Fibroblast of lung (primary cell): ENCODE results near the gene GLCCI1. TPM values are rescaled to one million over a fixed set of nuclear protein-coding genes. Genes with fewer than 3 reads are reported as not detected.

ENCODE experiments used
- DNase-seq, 2 donors: peaks; one replicate each; pipeline versions ENCODE4 v3.0.0 to v3.0.0-alpha.2; 2010; ENCODE audit warnings: low read depth in 2 of 2
- H2AFZ ChIP-seq: 2 replicates; pipeline ENCODE4 v1.5.1; 2012; ENCODE audit warnings: low read length, control low read depth, inconsistent platforms
- H3K27ac ChIP-seq: 2 replicates; pipeline ENCODE4 v1.5.1; 2011; ENCODE audit warnings: low read length, control low read depth; ENCODE audit not compliant: insufficient read depth
- H3K27me3 ChIP-seq: 2 replicates; pipeline ENCODE4 v1.5.1; 2011; ENCODE audit warnings: mild to moderate bottlenecking, low read length; ENCODE audit not compliant: control insufficient read depth, insufficient read depth
- H3K36me3 ChIP-seq: 2 replicates; pipeline ENCODE4 v1.5.1; 2011; ENCODE audit warnings: low read length; ENCODE audit not compliant: control insufficient read depth, insufficient read depth
- H3K4me1 ChIP-seq: 2 replicates; pipeline ENCODE4 v1.5.1; 2011; ENCODE audit warnings: low read length; ENCODE audit not compliant: control insufficient read depth, insufficient read depth; ENCODE audit errors: extremely low read depth
- H3K4me2 ChIP-seq: 2 replicates; pipeline ENCODE4 v1.5.1; 2011; ENCODE audit warnings: low read length, control low read depth; ENCODE audit not compliant: insufficient read depth; ENCODE audit errors: extremely low read depth
- H3K4me3 ChIP-seq, 4 experiments: fragments of 200-600 bp in 1 of 4; sonication (generic) in 1 of 4; replicated peaks in 1 of 4; 2 replicates each; pipeline ENCODE4 v1.5.1; 2011 to 2016; ENCODE audit warnings: low read length in 4 of 4, low read depth in 3 of 4, mild to moderate bottlenecking in 3 of 4, control low read depth in 2 of 4, inconsistent platforms in 1 of 4, mixed read lengths in 1 of 4; ENCODE audit not compliant: insufficient read depth in 1 of 4; ENCODE audit errors: control extremely low read depth in 1 of 4
- H3K79me2 ChIP-seq: 2 replicates; pipeline ENCODE4 v1.5.1; 2012; ENCODE audit warnings: mild to moderate bottlenecking, low read length, inconsistent platforms; ENCODE audit not compliant: control insufficient read depth, insufficient read depth
- H3K9ac ChIP-seq: 2 replicates; pipeline ENCODE4 v1.5.1; 2011; ENCODE audit warnings: mild to moderate bottlenecking, low read length, control low read depth; ENCODE audit not compliant: insufficient read depth
- H3K9me3 ChIP-seq: 2 replicates; pipeline ENCODE4 v1.5.1; 2012; ENCODE audit warnings: low read depth, low read length; ENCODE audit not compliant: control insufficient read depth, insufficient read depth
- H4K20me1 ChIP-seq: 2 replicates; pipeline ENCODE4 v1.5.1; 2011; ENCODE audit warnings: low read length; ENCODE audit not compliant: control insufficient read depth, insufficient read depth; ENCODE audit errors: extremely low read depth
- CTCF ChIP-seq, 2 donors: IDR thresholded peaks in 1 of 2; conservative IDR thresholded peaks in 1 of 2; 1 replicate in 1 of 2; 2 replicates in 1 of 2; pipeline ENCODE4 v1.5.1; 2011 to 2012; ENCODE audit warnings: low read length in 2 of 2, control low read depth in 1 of 2, inconsistent platforms in 1 of 2, low read depth in 1 of 2, mild to moderate bottlenecking in 1 of 2
- EZH2 ChIP-seq: IDR thresholded peaks from 2 replicates; pipeline ENCODE4 v1.5.1; 2012; ENCODE audit warnings: low read length, control low read depth, mild to moderate bottlenecking; ENCODE audit errors: missing control alignments
- polyA plus RNA-seq, 2 donors: library from polyadenylated mRNA; depleted of rRNA in 1 of 2; stranded (reverse) in 1 of 2; unstranded in 1 of 2; fragments of >200 nt; gene quantifications; 2 replicates each; pipeline ENCODE4 v1.2.1, GENCODE V29; 2011 to 2012; ENCODE audit warnings: missing spikeins in 1 of 2
- total RNA-seq: library from RNA; depleted of rRNA; stranded (reverse); fragments of >200 nt; gene quantifications from 2 replicates; pipeline ENCODE4 v1.2.1, GENCODE V29; 2014

Gene GLCCI1
- total and polyA plus RNA-seq, 2 donors (not counting 1 experiment from before 2014, with no cell fraction given) = 4.4 to 8.3 TPM

GRCh38 chr7:8005279-8005678 lies 36.7 kb downstream of the GLCCI1 start:
- H3K4me1 ChIP-seq = no peaks in the 10 kb centered on the region
- no peak overlapping the region for H3K9ac ChIP-seq
- no peak overlapping the region for H3K4me3 ChIP-seq
- H2AFZ ChIP-seq = no peak overlapping the region
- no peak overlapping the region for H3K27ac ChIP-seq
- no peak for DNase-seq
- H3K9me3 ChIP-seq = no peaks in the 10 kb centered on the region
- H3K79me2 ChIP-seq = no peaks in the 10 kb centered on the region
- H3K27me3 ChIP-seq = no peaks in the 10 kb centered on the region
- H4K20me1 ChIP-seq = no peaks in the 10 kb centered on the region
- TF ChIP-seq EZH2 (no peak), CTCF (conservative IDR thresholded peaks at IDR 0.05 in 1 of 2, IDR thresholded peaks at IDR 0.05 in 1 of 2; ENCODE audit: low read depth in 1 of 2, low read length in 2 of 2) (no peak)
- no peak overlapping the region for H3K4me2 ChIP-seq
- no peaks in the 10 kb centered on the region for H3K36me3 ChIP-seq

- Histone ChIP-seq H3K9ac (no peak overlapping the region), H3K4me3 (no peak overlapping the region), H3K4me2 (no peak overlapping the region), H4K20me1 (no peaks in the 10 kb centered on the region), H3K27ac (no peak overlapping the region), H3K9me3 (no peaks in the 10 kb centered on the region), H2AFZ (no peak overlapping the region), H3K36me3 (no peaks in the 10 kb centered on the region), H3K27me3 (no peaks in the 10 kb centered on the region), H3K79me2 (no peaks in the 10 kb centered on the region), H3K4me1 (no peaks in the 10 kb centered on the region)
- no peak for TF ChIP-seq CTCF (conservative IDR thresholded peaks at IDR 0.05 in 1 of 2, IDR thresholded peaks at IDR 0.05 in 1 of 2; ENCODE audit: low read depth in 1 of 2, low read length in 2 of 2)
- no peak for TF ChIP-seq EZH2
- no peak for DNase-seq
Measured at GRCh38 chr7:8014399-8014798, 45.8 kb downstream of the GLCCI1 start.

GRCh38 chr7:8015100-8015745 lies 46.6 kb downstream of the GLCCI1 start:
- Histone ChIP-seq H3K27me3 (no peaks in the 10 kb centered on the region), H3K79me2 (no peaks in the 10 kb centered on the region), H3K9ac (no peak overlapping the region), H3K4me3 (no peak overlapping the region), H3K4me2 (no peak overlapping the region), H3K9me3 (no peaks in the 10 kb centered on the region), H4K20me1 (no peaks in the 10 kb centered on the region), H3K27ac (no peak overlapping the region), H3K36me3 (no peaks in the 10 kb centered on the region), H2AFZ (no peak overlapping the region), H3K4me1 (no peaks in the 10 kb centered on the region)
- no peak for DNase-seq
- TF ChIP-seq EZH2 = no peak
- no peak for TF ChIP-seq CTCF (conservative IDR thresholded peaks at IDR 0.05 in 1 of 2, IDR thresholded peaks at IDR 0.05 in 1 of 2; ENCODE audit: low read depth in 1 of 2, low read length in 2 of 2)
